T-helper 22 cell (primary cell): ENCODE measurements around the gene KIF3A.

ENCODE experiments used
- DNase-seq: peaks from one replicate; pipeline ENCODE4 v3.0.0-alpha.2; 2020; ENCODE audit warnings: low read depth

KIF3A gene

GRCh38 chr5:132770476-132771159 is 33.3 kb upstream of the KIF3A start:
- no peak for DNase-seq

- DNase-seq = no peak
Measured at GRCh38 chr5:132768485-132768868, 31.1 kb upstream of the KIF3A start.

- no peak for DNase-seq
Measured at GRCh38 chr5:132767150-132767549, 29.8 kb upstream of the KIF3A start.

GRCh38 chr5:132766806-132767055 is 29.4 kb upstream of the KIF3A start:
- DNase-seq = no peak

GRCh38 chr5:132766020-132766805 is 28.9 kb upstream of the KIF3A start:
- DNase-seq = no peak

GRCh38 chr5:132765311-132766019 is 28.1 kb upstream of the KIF3A start:
- no peak for DNase-seq

GRCh38 chr5:132764671-132765238 is 27.4 kb upstream of the KIF3A start:
- no peak for DNase-seq

- DNase-seq = no peak
Measured at GRCh38 chr5:132764051-132764450, 26.7 kb upstream of the KIF3A start.

GRCh38 chr5:132763181-132764036 is 26.1 kb upstream of the KIF3A start:
- DNase-seq = no peak

- no peak for DNase-seq
Measured at GRCh38 chr5:132762246-132763000, 25.1 kb upstream of the KIF3A start.

- no peak for DNase-seq
Measured at GRCh38 chr5:132761321-132762240, 24.2 kb upstream of the KIF3A start.

GRCh38 chr5:132760601-132761317 is 23.4 kb upstream of the KIF3A start:
- no peak for DNase-seq

GRCh38 chr5:132760049-132760420 is 22.7 kb upstream of the KIF3A start:
- no peak for DNase-seq

- DNase-seq = no peak
Measured at GRCh38 chr5:132759114-132760048, 22.0 kb upstream of the KIF3A start.

GRCh38 chr5:132758451-132758850 is 21.1 kb upstream of the KIF3A start:
- DNase-seq = no peak

GRCh38 chr5:132756542-132756941 is 19.2 kb upstream of the KIF3A start:
- no peak for DNase-seq

- no peak for DNase-seq
Measured at GRCh38 chr5:132754947-132755346, 17.6 kb upstream of the KIF3A start.

- no peak for DNase-seq
Measured at GRCh38 chr5:132754111-132754510, 16.8 kb upstream of the KIF3A start.
